HG03060 (cell line): Measurements from ENCODE around the gene KRT83.
"Not testable (repeated sequence)": the region's sequence is repeated elsewhere in the genome, so short reads cannot be mapped to it uniquely, and the experiment has no call there.

Experiments used
- ATAC-seq: cut with Tn5 transposase; IDR thresholded peaks from one replicate; pipeline ENCODE4 v1.9.1; 2021; ENCODE audit warnings: low read depth, moderate number of reproducible peaks; ENCODE audit not compliant: unreplicated experiment

KRT83 gene

DNA sequence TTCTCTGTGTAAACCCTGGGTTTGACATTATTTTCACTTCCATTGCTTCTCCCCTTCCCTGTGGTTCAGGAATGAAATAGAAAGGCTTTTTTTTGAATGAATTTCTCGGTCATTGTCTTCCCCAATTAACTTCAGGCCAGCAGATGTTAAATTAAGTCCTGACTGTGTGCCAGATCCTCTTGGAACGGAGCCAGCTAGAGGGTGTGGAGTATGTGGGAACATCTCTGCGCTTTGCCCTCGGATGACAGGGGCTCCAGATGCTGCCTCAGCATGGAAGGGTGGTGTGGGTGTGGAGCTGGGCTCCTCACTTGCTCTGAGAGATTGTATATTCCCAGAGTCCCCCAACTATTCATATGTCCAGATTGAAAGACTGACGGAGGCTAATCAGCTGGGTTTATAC, 33.0 kb upstream of the KRT83 start:
- no peak for ATAC-seq

DNA sequence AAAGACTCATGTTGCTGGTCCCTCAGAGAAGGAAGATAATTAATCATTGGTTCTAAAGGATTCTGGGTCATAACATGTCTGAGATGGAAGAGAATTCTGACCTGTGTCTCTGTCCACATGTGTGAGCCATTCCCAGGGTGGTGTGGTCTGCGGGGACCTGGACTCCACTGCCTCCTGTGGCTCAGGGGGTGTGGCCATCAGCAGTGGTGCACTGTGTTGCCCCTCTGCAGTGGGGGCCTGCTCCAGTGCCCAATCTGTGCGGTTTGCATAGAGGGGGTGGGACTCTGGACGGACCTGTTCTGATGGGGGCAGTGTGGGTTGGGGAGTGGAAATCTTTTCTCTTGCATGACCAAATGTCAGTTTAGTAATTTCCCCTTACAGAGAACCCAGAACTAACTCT, 32.6 kb upstream of the KRT83 start:
- no peak for ATAC-seq

DNA sequence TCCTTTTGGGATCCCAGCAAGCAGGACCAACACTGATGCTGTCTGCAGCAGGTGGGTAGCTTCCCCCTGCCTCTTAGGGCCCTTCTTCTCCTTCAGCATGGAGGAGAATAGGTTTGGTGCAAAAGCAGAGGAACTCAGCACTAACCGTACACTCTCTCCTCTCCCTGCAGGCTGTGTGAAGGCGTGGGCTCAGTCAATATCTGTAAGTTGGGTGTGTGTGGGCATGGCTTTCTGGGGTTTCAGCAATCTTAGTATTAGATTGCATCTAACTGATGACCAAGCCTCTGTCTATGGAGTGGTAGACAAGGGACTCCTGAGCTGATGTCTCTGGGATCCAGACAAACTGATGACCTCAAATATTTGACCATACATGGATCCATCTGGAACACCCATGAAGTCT, 31.8 kb upstream of the KRT83 start:
- no peak for ATAC-seq

- no peak for ATAC-seq
Measured at GRCh38 chr12:52351196-52352059, 30.2 kb upstream of the KRT83 start.

DNA sequence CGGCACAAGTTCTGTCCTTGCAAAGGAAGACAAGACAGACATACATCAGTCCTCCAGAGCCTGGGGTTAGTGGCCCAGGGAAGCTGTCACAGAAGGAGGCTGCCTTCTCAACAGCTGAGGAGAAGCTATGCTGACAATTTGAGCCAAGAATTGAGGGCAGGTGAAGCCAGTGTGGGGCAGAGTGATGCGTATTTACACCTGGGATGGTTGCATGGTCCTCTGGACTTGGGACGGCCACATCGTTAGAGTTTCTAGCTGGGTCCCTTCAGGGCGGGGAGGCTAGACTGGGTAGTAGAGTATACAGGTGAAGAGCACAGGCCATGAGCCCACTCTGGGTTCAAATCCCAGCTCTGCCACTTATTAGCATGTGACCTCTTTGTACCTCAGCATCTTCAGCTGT, 29.6 kb upstream of the KRT83 start:
- no peak for ATAC-seq

- no peak for ATAC-seq
Measured at GRCh38 chr12:52350021-52350620, 28.9 kb upstream of the KRT83 start.

GRCh38 chr12:52349196-52349595, 28.0 kb upstream of the KRT83 start:
- ATAC-seq, result no peak

- ATAC-seq, result no peak
Measured at GRCh38 chr12:52347551-52348510, 26.6 kb upstream of the KRT83 start.

DNA sequence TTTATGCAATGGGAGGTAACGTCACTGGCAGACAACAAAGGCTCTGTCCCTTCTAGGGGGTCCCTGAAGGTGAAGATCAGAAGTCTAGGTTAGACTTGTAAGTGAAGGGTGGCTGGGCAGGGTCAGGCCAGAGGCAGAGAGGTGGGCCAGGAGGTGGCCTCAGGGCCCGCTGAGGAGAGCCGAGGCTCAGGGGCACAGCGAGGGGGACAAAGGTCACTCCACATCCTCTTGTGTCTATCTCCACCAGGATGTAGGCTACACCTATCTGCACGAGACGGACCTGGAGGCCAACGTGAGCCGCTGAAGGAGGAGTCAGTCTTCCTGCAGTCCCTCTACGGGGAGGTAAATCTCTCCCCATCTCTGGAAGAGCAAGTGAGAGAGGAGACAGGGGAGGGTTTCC, 25.8 kb upstream of the KRT83 start:
- no peak for ATAC-seq

DNA sequence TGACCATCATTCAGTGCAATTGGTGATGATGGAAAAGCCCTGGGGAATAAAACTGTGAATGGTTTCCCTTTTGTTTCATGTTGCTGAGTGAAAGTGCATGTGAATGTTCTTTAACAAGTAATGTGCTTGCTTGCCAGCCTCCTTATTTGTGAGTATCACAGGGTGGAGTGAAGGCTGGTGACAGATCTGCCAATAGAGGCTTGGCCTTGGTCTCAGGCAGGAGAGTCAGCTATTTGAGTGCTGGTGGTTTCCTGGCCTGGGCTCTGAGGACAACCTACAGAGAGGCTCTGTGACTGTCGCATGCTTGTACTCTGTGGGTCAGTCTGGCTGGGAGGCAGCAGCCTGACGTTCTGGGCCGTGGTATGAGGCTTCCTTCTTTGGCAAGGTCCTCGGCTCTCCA, 25.4 kb upstream of the KRT83 start:
- no peak for ATAC-seq

DNA sequence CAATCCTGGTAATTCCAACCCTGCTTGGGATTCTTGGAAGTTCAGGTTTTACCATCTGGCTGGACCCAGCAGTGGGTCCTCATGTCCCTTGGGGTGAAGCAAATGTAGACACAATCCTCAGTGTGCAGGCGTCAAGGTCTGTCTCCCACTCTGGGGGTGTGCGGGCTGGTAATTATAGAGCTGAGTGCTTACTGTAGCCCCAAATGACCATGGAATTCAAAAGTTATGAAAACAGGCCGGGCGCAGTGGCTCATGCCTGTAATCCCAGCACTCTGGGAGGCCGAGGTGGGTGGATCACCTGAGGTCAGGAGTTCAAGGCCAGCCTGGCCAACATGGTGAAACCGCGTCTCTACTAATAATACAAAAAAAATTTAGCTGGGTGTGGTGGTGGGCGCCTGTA, 23.8 kb upstream of the KRT83 start:
- ATAC-seq, result not testable (repeated sequence)

GRCh38 chr12:52344111-52344510, 22.9 kb upstream of the KRT83 start:
- ATAC-seq, result no peak

DNA sequence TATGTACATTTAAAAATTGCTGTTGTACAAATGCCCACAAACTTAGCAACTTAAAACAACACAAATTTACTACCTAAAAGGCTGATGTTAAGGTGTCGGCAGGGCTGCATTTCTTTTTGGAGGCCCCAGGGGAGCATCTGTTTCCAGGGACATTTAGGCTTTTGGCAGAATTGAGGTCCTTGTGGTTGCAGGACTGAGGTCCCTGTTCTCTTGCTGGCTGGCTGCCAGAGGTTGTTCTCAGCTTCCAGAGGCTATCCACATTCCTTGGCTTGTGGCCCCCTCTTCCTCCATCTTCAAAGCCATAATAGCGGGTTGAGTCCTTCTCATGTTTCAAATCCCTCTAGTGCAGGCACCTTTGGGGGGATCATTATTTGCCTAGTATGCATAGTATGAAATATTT, 22.4 kb upstream of the KRT83 start:
- no peak for ATAC-seq

DNA sequence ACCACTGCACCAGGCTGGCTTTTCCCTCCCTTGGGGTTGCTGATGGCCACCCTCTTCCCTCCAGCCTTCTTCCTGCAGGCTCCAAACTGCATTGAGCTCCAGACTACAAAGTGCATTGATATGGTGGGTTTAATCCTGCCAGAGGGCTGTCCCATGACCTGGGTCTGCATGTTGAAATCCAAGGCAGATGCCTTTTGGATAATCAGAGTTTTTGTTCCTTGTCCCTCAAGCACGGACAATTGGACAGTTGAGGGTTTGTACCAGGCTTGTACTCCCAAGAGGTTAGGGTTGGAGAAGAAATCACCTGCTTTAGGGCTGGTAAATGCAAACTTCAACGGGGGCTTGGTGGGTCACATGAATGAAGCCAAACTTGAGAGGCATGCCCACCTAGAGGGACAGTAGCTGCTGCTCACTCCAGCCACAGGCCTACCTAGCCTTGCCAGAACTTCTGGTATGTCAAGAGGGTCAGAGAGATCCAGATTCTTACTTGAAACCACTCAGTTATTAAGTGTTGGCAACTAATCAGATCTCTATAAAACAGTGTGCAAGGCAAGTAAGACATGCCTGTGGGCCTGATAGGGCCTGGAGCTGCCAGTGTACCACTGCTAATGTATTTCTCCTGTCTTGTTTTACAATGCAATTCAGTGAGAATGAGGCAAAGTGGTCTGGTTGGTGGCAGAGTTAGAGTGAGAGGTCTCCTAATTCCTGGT, 21.7 kb upstream of the KRT83 start:
- no peak for ATAC-seq

GRCh38 chr12:52341066-52341580, 19.9 kb upstream of the KRT83 start:
- ATAC-seq, result no peak

DNA sequence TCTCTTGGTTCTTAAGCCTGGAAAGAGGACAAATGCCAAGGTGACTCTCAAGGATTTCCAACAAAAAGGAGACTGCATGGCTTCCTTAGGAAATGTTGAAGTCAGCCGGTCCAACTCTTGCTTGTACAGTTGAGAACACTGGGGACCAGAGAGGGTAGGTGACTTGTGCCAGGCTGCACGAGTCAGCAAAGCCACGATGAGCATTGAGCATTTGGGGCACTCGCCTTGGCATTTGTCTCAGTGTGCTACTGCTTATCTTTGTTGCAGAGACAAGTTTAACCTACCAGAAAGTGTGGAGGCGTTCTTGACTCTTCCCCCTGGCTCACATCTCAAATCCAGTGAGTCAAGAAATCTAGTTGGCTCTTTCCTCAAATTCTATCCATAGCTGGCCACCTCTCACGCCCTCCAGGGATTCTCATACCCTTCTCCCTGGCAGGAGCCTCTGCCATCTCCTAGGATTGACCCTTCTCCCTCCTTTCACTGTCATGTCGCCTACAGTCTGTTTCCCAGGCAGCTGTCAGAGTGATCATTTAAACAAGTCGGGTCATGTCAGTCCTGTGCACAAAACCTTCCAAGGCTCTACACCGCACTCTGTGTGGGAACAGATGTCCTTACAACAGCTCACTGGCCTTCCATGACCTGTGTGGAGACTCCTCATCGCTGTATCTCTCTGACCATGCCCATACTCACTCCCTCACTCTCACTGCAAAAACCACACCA, 17.2 kb upstream of the KRT83 start:
- ATAC-seq, result no peak

DNA sequence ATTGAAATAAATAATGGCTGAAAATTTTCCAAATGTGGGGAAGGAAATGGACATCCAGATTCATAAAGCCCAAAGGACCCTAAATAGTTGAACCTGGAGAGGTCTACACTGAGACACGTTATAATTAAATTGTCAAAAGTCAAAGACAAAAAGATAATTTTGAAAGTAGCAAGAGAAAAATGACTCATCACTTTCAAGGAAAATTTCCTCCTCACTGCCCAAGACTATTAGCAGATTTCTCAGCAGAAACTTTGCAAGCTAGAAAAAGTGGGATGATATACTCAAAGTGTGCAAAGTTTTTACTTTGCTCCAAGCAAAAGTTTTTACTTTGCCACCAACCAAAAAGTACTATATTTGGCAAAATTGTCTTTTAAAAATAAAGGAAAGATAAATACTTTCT, 15.9 kb upstream of the KRT83 start:
- no peak for ATAC-seq

DNA sequence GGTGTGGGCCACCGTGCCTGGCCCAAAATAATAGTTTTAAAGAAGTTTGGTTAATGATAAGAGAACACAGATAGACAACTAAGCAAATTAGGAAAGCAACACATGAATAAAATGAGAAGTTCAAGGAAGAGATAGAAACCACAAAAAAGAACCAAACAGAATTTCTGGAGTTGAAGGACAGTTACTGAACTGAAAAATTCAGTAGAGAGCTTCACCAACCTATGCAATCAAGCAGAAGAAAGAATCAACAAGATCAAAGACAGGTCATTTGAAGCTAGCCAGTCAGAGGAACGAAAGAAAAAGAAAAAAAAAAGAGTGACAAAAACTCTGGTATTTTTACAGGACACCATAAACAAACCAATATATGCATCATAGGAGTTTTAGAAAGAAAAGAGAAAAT, 15.4 kb upstream of the KRT83 start:
- no peak for ATAC-seq

DNA sequence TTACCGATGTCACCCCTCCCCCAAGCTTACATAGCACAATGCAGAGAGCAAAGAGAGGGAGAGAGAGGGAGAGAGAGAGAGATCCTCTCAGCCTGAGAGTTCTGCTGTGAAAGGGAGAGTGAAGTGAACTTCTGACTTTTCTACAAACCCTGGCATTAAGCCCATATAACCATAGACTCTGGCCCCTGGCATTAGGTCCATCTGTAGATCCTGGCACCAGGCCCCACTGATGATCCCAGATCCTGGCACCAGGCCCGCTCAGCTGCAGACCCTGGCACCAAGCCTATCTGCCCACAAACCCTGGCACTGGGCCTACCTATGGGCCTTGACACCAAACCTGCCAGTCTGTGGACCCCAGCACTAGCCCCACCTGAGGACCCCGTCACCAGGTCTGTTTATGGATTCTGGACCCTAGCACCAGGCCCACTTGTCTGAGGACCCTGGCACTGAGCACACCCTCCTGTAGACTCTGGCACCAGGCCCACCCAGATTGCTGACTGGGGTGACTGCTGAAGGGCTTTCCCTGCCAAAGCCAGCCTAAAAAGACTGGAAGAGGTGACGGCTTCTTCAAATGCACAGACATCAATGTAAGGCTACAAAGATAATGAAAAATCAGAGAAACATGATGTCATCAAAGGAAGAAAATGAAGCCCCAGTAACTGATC, 14.5 kb upstream of the KRT83 start:
- no peak for ATAC-seq
